HG02678 (cell line): Measurements from ENCODE around the gene SMKR1.
"Not testable (repeated sequence)": the region's sequence is repeated elsewhere in the genome, so short reads cannot be mapped to it uniquely, and the experiment has no call there.

ENCODE experiments used
- ATAC-seq: cut with Tn5 transposase; IDR thresholded peaks from one replicate; pipeline ENCODE4 v1.9.1; 2021; ENCODE audit warnings: mild to moderate bottlenecking, moderate library complexity; ENCODE audit not compliant: unreplicated experiment

Gene SMKR1

DNA sequence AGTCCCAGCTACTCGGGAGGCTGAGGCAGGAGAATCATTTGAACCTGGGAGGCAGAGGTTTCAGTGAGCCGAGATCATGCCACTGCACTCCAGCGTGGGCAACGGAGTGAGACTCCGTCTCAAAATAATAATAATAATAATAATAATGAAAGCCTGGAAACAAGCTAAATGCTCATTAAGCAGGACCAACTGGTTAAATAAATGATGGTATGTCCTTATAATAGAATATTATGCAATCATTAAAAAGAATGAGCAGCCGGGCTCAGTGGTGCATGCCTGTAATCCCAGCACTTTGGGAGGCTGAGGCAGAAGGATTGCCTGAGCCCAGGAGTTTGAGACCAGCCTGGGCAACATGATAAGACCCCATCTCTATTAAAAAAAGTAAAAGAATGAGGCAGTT is 21.0 kb upstream of the SMKR1 start:
- not testable (repeated sequence) for ATAC-seq

DNA sequence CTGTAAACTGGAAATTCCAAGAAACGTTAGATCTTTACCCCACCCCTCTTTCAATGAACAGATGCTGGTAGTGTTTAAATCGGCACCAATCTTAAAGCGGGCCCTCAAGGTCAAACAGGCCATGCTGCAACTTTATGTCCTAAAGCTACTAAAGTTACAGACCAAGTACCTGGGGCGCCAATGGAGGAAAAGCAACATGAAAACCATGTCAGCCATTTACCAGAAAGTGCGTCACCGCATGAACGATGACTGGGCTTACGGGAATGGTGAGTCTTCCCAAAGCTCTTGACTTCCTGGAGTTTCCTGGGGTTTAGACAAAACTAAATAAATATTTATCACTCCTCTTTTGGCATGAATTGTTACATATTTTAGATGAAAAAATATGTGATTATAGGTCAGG is 19.6 kb upstream of the SMKR1 start:
- no peak for ATAC-seq

DNA sequence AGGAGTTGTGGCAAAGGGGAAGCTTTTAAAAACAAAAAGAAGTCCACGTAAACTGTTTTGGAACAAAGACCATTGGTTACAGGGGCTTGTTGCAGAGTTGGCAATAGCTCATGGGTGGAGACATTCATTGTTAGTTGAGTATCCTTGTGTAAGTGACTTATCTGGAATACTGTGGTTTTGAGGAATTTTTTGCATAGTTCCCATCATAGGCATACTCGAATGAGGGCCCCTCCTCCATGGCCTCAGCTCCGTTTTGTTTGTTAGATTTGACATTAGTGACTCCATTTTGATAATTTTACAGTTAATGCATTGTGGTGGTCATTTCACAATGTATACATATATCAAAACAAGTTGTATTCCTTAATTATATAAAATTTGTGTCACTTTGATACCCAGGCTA is 12.8 kb upstream of the SMKR1 start:
- ATAC-seq, result no peak

DNA sequence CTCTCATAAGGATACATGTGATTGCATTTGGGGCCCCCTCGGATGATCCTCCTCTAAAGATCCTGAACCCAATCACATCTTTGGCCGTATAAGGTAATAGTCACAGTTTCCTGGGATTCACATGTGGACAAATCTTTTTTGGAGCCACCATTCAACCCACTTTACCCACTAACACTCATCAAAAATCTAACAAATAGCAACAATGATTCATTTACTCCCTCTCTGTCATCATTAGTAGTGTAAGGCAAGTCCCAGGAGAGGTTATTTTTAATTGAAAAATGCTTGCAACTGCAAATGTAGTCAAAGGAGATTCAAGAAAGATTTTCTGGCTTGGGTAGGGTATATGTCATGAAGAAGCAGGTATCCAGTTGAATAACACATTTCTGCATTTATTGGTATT is 9.9 kb upstream of the SMKR1 start:
- no peak for ATAC-seq

DNA sequence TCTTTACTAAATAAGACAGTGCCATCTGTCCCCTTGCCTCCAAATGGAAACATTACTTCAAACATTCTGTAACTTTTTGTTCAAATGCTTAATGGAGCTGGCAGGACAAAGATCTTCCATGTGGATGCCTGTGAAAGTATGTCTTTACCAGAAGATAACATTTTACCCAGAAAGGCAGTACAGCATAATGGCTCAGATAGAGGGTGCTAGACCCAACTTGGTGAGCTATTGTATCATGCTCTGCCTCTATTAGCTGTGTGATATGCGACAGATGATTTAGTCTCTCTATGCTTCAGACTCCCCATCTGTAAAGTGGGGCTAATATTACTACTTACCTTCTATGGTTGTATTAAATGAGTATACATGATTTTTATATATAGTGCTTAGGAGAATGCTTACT is 8.8 kb upstream of the SMKR1 start:
- ATAC-seq, result no peak

DNA sequence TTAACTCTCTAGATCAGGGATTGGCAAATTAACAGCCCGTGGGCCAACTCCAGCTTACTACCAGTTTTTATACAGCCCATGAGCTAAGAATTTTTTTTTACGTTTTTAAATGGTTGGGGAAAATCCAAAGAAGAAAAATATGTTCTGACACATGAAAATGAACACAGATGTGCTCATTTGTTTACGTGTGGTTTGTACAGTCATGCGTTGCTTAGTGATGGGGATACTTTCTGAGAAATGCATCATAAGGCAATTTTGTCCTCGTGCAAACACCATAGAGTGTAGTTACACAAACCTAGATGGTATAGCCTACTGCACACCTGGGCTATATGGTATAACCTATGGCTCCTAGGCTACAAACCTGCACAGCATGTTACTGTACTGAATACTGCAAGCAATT is 8.3 kb upstream of the SMKR1 start:
- ATAC-seq, result no peak

DNA sequence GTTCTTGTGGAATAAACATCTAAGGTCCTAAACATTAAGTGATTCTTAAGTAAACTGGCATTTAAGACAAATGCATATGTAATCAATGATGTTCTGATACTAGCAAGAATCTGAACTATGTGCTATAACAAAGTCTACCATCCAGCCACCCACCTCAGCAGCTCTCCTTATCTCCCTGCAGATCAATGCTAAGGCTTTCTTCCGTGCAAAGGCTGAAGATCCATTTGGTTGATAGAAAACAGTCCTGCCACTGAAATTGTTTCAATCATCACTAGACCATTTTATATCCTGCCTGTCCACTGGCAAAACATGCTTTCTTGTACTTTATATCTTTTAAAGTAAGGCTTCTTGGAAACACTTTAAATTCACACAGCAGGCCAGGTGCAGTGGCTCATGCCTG is 6.3 kb upstream of the SMKR1 start:
- ATAC-seq, result no peak

DNA sequence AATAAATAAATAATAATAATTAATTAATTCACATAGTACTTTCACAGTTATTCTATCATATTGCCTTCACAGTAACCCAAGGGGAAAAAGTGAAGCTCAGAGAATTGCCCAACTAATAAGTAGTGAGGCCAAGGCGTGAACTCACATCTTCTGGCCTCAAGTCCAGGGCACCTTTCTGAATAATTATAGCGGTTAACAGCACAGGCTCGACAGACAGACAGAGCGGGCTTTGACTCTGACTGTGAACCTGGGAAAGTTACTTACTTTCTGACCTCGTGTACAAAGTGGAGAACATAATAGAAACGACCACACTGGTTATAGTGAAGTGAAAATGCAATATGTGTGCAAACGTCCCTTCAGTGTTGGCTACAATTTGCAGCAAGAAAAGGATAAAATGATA is 5.7 kb upstream of the SMKR1 start:
- no peak for ATAC-seq

DNA sequence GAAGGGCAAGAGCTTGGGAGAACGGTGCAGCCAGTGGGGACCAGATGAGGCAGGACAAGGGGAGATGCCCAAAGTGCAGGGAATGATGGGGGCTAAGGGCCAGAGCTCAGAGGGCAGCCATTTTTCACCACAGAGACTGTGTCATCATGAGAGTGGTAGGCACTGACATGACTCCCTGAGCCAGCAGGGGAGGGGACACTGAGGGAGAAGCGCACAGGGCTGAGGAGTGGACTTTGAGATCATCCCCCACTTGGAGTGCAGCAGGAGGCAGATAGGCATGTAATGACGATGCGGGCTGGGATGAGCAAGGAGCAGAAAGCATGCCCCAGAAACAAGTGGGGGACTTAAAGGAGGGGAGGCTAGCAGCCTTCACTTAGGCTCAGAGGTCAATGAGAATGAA is 5.2 kb upstream of the SMKR1 start:
- ATAC-seq, result no peak

DNA sequence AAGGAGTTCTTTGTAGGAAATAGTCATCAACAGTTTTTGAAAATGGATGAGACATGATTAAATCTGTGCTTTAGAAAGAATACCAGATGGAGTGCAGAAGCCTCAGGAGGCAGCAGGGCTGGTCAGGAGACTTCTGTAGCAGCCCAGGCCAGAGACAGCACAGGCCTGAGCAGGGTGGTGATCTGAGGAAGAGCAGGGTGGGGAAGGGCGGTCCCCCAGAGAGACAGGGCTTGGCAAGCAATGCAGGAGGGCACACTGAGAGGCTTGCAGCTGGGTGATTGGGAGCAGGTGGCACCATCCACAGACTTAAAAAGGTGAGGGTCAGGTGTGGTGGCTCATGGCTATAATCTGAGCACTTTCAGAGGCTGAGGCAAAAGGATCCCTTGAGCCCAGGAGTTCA is 4.3 kb upstream of the SMKR1 start:
- ATAC-seq, result no peak

DNA sequence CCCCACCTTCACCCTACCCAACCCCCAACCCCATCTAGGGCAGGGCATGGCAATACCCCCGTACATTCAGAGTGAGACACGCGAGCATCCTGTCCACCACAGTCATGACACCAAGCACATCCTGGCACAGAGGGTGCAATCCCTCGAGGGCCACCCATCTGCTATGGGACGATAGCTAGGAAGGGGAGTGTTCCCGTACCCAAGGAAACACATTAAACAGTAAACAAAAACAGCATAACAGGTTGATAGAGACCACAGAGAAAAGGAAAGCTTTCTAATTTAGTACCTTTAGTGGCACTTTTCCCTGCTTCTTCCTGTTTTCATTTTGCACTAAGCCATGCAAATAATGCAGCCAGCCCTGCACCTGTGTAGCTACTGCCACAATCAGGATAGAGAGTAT is 2.3 kb upstream of the SMKR1 start:
- ATAC-seq, result no peak

DNA sequence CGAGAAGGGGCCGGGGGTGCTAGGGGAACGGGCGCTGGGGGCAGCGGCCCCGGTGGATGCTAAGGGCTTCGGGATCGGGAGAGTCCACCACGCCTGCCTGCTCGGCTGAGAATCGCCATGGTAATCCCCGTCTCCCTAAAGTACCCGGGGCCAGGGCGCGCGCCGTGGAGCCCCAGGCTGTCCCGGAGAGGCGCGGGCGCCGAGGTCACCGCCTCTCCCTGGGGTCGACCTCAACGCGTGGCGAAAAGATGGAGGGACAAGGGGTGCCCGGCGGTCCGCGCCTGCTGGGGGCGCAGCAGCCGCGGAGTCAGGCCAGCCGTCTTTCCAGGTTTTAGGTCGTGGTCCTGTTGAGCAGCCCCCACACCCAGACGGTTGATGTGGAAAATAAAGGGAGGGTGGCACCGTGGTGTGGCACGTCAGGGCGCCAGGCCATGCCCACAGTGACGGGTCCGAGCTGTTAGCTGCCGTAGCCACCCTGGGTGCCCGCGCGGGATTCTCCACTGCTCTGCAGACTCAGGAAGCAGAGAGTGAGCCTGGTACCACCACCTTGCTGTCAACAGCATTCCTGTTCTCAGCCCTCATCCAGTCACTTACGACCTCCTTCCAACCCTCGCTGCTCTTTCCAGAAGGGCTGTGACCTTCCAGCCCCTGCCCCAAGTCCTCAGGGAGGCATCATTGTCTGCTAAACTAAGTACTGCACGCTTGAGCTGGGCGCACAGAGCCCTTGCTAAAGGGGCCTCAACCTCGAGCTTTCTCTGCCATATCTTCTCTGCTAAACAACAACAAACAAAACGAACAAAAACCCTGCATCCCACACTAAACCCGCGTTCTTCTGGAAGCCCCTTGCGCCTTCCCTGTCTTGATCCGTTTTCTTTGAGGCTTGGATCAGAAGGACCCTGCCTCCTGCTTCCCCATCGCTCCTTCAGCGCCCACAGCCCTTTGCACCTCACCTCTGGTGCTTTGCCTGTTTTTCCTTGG is 666 bp downstream of the SMKR1 start:
- no peak for ATAC-seq

DNA sequence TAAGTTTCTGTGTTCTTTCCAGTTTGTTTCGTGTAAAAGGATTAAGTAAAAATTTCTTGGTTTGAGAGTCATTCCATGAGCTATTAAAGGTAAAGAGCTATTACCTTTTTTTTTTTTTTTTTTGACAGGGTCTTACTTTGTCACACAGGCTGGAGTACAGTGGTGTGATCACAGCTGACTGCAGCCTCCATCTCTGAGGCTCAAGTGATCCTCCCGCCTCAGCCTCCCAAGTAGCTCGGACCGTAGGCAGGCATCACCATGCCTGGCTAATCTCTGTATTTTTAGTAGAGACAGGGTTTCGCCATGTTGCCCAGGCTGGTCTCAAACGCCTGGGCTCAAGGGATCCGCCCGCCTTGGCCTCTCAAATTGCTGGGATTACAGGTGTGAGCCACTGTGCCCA is 1.4 kb downstream of the SMKR1 start:
- ATAC-seq, result no peak

DNA sequence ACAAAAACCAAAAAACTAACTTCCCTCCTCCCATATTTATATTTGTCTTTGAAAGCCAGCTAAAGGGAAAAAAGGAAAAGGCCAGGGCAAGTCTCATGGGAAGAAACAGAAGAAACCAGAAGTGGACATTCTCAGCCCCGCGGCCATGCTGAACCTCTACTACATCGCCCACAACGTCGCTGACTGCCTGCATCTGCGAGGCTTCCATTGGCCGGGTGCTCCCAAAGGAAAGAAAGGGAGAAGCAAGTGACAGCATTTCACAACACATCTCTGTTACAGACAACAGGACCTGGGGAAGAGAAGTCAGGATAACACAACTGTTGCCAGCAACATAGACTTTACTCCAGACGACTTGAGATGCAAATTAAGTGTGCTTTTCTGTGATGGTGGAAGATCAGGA is 9.9 kb downstream of the SMKR1 start:
- ATAC-seq, result no peak

DNA sequence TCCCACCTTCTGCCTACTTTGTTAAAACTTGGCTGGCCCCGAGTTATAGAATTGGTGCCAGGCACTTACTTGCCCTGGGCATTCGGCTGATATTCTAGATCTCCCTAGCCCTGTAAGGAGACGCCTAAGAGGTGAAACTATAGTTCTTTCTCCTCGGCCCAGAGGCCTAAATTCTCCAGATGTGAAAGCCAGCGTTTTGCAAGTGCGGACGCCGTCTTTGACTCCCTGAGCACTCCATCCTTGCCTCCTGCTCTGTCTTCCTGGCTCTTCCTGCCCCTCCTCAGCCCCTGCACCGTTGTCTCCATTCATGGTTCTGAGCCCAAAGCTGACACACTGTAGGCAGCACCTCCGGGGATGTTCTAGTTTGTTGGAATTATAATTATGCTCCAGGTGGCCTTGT is 11.2 kb downstream of the SMKR1 start:
- ATAC-seq, result no peak

DNA sequence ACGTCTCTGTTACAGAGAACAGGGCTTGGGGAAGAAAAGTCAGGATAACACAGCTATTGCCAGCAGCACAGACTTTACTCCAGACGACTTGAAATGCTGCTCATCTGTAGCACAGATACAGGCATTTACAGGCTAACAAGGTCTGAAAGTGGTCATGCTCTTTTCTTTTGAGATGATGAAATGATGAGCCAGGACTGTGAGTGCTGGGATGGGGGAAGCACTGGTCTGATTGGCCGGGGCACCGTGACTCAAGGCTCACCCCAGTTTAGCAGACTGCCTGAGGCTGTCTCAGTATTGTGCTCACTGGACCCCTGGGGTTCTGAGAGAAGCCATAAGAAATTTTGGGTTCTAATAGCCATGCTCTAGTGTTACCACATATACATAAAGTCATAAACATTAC is 12.4 kb downstream of the SMKR1 start:
- no peak for ATAC-seq

DNA sequence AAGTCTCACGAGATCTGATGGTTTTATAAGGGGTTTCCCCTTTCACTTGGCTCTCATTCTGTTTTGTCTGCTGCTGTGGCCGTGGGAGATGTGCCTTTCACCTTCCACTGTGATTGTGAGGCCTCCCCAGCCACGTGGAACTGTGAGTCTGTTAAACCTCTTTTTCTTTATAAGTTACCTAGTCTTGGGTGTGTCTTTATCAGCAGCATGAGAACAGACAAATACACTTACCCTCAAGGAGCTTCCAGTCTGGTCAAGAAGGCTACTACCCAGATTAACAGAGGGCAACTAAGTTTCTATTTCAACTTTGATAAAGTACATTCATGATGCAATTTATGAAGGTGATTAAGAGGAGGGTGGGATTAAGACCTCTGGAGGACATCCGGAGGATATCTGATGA is 13.1 kb downstream of the SMKR1 start:
- no peak for ATAC-seq

DNA sequence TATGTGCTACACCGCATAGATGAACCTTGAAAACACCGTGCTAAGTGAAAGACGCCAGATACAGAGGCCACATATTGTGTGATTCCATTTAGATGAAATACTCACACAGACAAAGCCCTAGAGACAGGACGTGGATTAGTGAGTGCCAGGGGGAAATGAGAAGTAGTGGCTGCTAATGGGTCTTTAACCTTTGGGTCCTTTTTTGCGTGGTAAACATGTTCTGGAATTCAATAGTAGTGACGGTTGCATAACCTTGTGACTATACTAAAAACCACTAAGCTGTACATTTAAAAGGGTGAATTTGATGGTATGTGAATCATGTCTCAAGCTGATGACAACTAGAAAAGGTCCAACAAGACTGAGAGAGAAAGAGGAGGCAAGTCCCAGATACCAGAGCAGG is 15.6 kb downstream of the SMKR1 start:
- no peak for ATAC-seq

DNA sequence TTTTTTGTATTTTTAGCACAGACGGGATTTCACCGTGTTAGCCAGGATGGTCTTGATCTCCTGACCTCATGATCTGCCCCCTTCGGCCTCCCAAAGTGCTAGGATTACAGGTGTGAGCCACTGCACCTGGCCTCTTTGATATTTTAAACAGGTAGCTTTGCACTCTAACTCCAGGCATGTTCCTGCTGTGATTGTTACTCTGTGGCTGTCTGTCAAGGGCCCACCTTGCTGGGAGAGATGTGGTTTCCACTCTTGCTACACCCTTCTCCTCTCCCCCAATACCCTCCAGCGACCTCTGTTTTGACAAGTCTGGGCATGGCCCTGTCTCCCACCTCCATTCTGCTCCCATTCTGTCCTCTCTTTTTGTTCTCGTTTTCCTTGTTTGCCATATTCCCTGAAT is 17.1 kb downstream of the SMKR1 start:
- no peak for ATAC-seq

DNA sequence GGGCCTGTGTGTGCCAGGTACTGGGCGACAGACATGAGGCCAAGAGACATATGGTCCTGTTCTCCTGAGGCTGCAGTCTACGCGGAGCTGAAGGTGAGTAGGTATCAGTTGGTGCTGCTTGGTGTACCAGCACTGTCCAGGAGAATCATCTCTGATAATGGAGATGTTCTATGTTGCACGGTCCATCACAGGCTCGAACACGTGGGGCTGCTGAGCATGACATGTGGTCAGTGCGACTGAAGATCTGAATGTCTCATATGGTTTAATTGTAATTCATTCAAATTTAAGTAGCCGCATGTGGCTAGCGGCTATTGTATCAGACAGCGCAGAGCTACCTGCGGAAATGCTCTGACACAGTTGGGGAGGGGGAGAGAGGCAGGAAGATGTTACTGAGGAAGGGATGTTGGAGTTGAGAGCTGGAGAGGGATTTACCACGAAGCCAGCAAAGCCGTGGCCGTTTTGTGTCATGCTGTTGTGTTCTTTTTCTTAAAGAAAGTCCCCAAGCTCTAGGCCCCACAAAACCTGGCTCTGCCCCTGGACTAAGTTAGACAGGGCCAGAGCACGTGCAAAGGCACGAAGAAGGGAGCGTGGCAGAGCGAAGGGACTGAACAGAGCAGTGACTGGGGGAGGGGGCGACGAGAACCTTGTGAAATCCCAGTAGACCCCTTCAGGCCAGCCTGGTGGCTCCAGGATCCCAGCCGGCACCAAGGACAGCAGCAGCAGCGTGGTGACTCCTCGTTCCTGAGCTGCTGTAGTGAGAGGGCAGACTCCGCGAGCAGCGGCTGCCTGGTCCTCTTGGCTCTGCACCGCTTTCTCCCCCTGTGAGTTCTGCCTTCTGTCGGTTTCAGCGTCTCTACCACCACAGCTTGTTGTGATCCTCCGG is 20.0 kb downstream of the SMKR1 start:
- ATAC-seq, result no peak

DNA sequence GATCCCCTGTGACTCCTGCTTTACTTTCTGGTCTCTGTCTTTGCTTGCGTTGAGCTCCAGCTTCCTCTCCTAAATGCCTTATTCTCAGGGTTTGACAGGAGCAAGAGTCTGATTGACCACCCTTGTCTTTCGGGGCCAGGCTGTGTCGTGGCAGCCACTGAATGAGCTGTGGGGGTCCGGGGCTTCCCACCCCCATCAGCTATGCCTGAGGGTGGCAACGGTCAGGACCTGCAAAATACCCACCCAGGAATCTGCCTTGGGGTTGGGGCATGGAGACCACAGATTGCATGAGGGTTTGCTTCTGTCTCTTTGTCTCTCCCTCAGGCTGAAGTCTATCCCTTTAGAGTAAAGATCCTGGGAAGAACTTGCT is 20.6 kb downstream of the SMKR1 start:
- no peak for ATAC-seq

DNA sequence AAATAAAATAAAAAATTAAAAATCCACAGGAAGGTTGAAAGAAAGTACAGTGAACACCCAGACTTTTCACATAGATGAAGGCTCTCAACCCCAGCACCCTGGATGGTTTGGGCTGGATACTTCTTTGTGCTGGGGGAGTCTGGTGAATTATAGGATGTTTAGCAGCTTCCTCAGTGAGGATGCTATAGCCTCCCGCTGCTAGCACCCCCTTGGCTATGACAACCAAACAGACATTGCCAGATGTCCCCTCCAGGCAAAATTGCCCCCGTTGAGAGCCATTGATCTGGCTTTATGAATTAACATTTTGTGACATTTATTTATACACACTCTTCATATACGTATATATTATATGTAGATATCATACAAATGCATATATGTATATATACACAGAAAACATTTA is 21.6 kb downstream of the SMKR1 start:
- no peak for ATAC-seq
